H1 (cell line): Measurements from ENCODE around the gene OSCP1. TPM values are rescaled to one million over a fixed set of nuclear protein-coding genes. Genes with fewer than 3 reads are reported as not detected.

Experiments
- ASH2L ChIP-seq: fragments of 200-600, 300-600 bp; sonication (generic); IDR thresholded peaks from one replicate; pipeline ENCODE4 v1.7.1; 2017; ENCODE audit warnings: low read length
- BRCA1 ChIP-seq: IDR thresholded peaks from 2 replicates; pipeline ENCODE4 v1.6.1; 2012; ENCODE audit warnings: low read depth, low read length, improper control_type of control experiment
- E2F6 ChIP-seq: IDR thresholded peaks from 2 replicates; pipeline ENCODE4 v1.6.1; 2012; ENCODE audit warnings: inconsistent platforms
- FOSL1 ChIP-seq: IDR thresholded peaks from 2 replicates; pipeline ENCODE4 v1.6.1; 2011; ENCODE audit warnings: mild to moderate bottlenecking, low read depth, low read length, moderate library complexity; ENCODE audit not compliant: insufficient read depth
- RFX5 ChIP-seq: IDR thresholded peaks from 2 replicates; pipeline ENCODE4 v1.6.1; 2011; ENCODE audit warnings: low read depth, low read length, improper control_type of control experiment, borderline replicate concordance
- SP4 ChIP-seq: IDR thresholded peaks from 2 replicates; pipeline ENCODE4 v1.6.1; 2012; ENCODE audit warnings: low read length, inconsistent platforms
- SRF ChIP-seq: IDR thresholded peaks from 2 replicates; pipeline ENCODE4 v1.6.1; 2011; ENCODE audit warnings: mild to moderate bottlenecking, low read depth, low read length, moderate library complexity
- TBP ChIP-seq: IDR thresholded peaks from 2 replicates; pipeline ENCODE4 v1.6.1; 2011; ENCODE audit warnings: low read depth, low read length, improper control_type of control experiment
- TEAD4 ChIP-seq: IDR thresholded peaks from 2 replicates; pipeline ENCODE4 v1.6.1; 2012; ENCODE audit warnings: low read depth, low read length, inconsistent platforms, mixed read lengths
- polyA plus RNA-seq, 7 experiments: library from polyadenylated mRNA; depleted of rRNA in 3 of 7; stranded (reverse) in 5 of 7; unstranded in 2 of 7; fragments of >200 nt in 5 of 7; fragments of 200-250 nt in 2 of 7; gene quantifications; 1 replicate in 5 of 7; 2 replicates in 1 of 7; 4 replicates in 1 of 7; pipeline versions ENCODE4 v1.2.1 to v1.2.3, GENCODE V29; 2011 to 2013; ENCODE audit warnings: missing spikeins in 2 of 7, mixed read lengths in 2 of 7
- total RNA-seq: library from RNA; stranded (reverse); fragmentation: NEBNext Ultra II Directional; extraction: Animal tissue kit (Norgen Biotek cat#: 25700); gene quantifications from 2 replicates; pipeline ENCODE4 v1.2.1, GENCODE V29; 2021

Gene OSCP1
- total and polyA plus RNA-seq, 2 of the 8 experiments (the other 6 are each of a cell fraction or from before 2014, with no cell fraction given) = 1.8 to 3.3 TPM

GRCh38 chr1:36392836-36393235, 57.4 kb downstream of the OSCP1 start (continued):
- no peak for TF ChIP-seq SRF
- TF ChIP-seq SP4 = no peak
- no peak for TF ChIP-seq E2F6
- no peak for TF ChIP-seq BRCA1
- TF ChIP-seq RFX5 = no peak
- TF ChIP-seq FOSL1 = no peak
- TF ChIP-seq TEAD4 = no peak
- TF ChIP-seq TBP = no peak
- no peak for TF ChIP-seq ASH2L
- TF ChIP-seq, all 59 proteins: peak for 0
